DMS114 treated with DMSO at 0.1 percent for 48 hours (cell line): ENCODE data around the gene SLC25A42.

Experiments used
- DNase-seq: peaks from one replicate; lab custom pipeline; 2025; ENCODE audit not compliant: unreplicated experiment; lab: John Stamatoyannopoulos, UW

Gene SLC25A42

GRCh38 chr19:19159534-19159933 is 95.7 kb downstream of the SLC25A42 start:
- DNase-seq, result no peak

GRCh38 chr19:19160461-19161035 is 96.8 kb downstream of the SLC25A42 start:
- DNase-seq, result no peak

- no peak for DNase-seq
Observed at GRCh38 chr19:19162495-19162894, 98.7 kb downstream of the SLC25A42 start.
